GM10248 (cell line): ENCODE results near the gene GPR39.

Experiments
- CTCF ChIA-PET: fragments of 300-600 bp; sonication (Branson Sonifier 250); formaldehyde crosslinking; extraction: SDS; loops from one replicate; lab custom pipeline; 2021; ENCODE audit warnings: antibody characterized with exemption; lab: Yijun Ruan, JAX
- POLR2A ChIA-PET: fragments of 350-650 bp; sonication (Branson Sonifier 250); formaldehyde crosslinking; extraction: SDS; loops from one replicate; lab custom pipeline; 2020; ENCODE audit warnings: antibody characterized with exemption; lab: Yijun Ruan, JAX
- DNase-seq: peaks from one replicate; pipeline ENCODE4 v3.0.0; 2012; ENCODE audit errors: extremely low spot score
- CTCF ChIP-seq: IDR thresholded peaks from 2 replicates; pipeline ENCODE4 v1.5.1; 2012; ENCODE audit warnings: mild to moderate bottlenecking, low read depth; ENCODE audit errors: extremely low read depth, missing control alignments, control extremely low read depth

Gene GPR39

GRCh38 chr2:132581591-132581990, 165.0 kb downstream of the GPR39 start:
- TF ChIP-seq CTCF: no peak
- ChIA-PET CTCF (no interaction called here), POLR2A (no interaction called here)

GRCh38 chr2:132581991-132582738, 165.6 kb downstream of the GPR39 start:
- DNase-seq: no peak
- CTCF ChIA-PET: no interaction called here
- POLR2A ChIA-PET: no interaction called here
- TF ChIP-seq CTCF: no peak

More at GRCh38 chr2:132581591-132581990, 165.0 kb downstream of the GPR39 start:
- DNase-seq: no peak

GRCh38 chr2:132583666-132584360, 167.2 kb downstream of the GPR39 start:
- POLR2A ChIA-PET: no interaction called here
- no peak for DNase-seq
- no peak for TF ChIP-seq CTCF
- CTCF ChIA-PET: no interaction called here

- DNase-seq: no peak
- ChIA-PET CTCF (no interaction called here), POLR2A (no interaction called here)
- TF ChIP-seq CTCF: no peak
Observed at GRCh38 chr2:132584976-132585817, 168.6 kb downstream of the GPR39 start.

- POLR2A ChIA-PET: no interaction called here
- no peak for DNase-seq
- CTCF ChIA-PET: no interaction called here
- TF ChIP-seq CTCF: no peak
Observed at GRCh38 chr2:132586101-132586511, 169.5 kb downstream of the GPR39 start.

GRCh38 chr2:132586835-132587234, 170.2 kb downstream of the GPR39 start:
- CTCF ChIA-PET: interaction anchor here (0.9 kb wide), 1 partner anchor 18 kb away, joined by 3 read pairs; no protein-coding TSS in a partner anchor
- POLR2A ChIA-PET: no interaction called here
- no peak for TF ChIP-seq CTCF
- no peak for DNase-seq
